SIG-M5 treated with dmso at 0.1 percent for 504 hours (cell line): ENCODE data around the gene RSAD1.
A peak's percentile ranks its signal among the peaks of the same experiment; 100 is the strongest.
"Not testable (repeated sequence)": the region's sequence is repeated elsewhere in the genome, so short reads cannot be mapped to it uniquely, and the experiment has no call there.

Experiments used
- DNase-seq: peaks from one replicate; lab custom pipeline; 2025; ENCODE audit not compliant: unreplicated experiment; lab: John Stamatoyannopoulos, UW

The RSAD1 gene

DNA sequence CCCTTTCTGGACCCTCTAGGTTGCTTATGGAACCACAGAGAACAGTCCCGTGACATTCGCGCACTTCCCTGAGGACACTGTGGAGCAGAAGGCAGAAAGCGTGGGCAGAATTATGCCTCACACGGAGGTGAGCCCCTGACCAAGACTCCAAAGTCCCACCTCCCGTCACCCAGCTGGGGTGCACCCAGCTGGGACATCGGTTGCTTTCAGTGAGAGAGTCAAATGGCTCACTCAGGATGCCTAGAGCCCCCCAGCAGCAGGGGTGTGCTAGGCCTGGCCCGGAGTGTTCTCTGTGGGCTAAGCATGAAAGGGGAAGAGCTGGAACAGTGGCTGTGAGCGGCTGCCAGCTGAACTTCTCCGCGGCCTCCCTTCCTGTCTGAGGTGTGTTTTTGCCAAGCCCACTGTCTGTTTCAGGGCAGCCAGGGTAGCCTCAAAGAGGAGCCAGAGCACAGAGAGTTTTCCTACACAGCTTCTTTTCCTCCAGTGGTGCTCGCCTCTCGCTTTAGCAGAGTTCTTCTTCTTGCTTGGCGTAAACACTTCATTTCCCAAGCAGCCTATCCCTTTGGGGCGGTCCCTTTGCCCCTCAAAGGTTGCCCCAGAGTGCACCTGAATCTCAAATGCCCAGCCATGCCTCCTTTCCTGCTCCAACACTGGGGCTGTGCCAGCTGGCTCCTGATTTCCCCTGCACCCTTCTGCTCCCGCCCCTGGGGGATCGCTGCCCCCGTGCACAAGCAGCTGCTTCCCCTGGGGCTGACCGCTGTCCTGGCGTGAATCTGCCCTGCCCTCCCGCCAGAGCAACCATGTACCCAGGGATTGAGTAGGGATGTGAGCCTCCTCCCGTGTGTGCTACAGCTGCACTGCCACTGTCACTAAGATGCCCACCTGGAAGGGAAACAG is 7.4 kb upstream of the RSAD1 start:
- DNase-seq: no peak

DNA sequence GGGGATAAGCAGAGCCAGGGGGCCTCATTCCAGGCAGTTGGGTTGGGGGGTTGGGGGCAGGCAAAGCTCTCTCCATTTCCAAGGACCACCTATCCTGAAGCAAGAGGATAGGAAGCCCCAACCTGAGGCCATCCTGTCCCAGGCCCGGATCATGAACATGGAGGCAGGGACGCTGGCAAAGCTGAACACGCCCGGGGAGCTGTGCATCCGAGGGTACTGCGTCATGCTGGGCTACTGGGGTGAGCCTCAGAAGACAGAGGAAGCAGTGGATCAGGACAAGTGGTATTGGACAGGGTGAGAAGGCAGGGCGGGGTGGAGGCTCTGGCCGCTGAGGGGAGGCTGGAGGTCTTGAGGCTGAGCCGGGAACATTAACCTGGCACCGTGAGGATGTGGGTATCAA is 6.4 kb upstream of the RSAD1 start:
- DNase-seq: no peak

DNA sequence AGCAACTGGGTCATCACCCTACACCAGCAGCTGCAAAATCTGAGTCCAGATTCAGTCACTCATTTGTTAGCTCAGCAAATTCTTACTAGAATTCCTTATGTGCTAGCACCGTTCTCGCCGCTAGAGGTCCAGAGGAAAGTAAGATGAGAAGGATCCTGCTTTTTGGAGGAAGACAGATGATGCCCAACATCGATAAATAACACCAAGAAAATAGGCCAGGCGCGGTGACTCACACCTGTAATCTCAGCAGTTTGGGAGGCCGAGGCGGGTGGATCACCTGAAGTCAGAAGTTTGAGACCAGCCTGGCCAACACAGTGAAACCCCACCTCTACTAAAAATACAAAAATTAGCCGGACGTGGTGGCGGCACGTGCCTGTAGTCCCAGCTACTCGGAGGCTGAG is 5.9 kb upstream of the RSAD1 start:
- peak; percentile 31 for DNase-seq

DNA sequence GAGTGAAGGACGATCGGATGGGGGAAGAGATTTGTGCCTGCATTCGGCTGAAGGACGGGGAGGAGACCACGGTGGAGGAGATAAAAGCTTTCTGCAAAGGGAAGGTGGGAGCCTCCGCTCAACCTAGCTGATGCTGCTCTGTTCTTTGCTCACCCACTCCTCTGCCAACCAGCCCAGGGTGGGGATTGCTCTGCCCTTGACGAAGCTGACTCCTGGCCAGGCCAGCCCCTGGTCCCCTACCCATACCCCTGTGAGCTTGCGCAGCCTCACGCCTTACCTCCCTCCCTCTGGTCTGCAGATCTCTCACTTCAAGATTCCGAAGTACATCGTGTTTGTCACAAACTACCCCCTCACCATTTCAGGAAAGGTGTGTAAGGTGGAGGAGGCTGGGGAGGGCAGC is 4.8 kb upstream of the RSAD1 start:
- DNase-seq: no peak

DNA sequence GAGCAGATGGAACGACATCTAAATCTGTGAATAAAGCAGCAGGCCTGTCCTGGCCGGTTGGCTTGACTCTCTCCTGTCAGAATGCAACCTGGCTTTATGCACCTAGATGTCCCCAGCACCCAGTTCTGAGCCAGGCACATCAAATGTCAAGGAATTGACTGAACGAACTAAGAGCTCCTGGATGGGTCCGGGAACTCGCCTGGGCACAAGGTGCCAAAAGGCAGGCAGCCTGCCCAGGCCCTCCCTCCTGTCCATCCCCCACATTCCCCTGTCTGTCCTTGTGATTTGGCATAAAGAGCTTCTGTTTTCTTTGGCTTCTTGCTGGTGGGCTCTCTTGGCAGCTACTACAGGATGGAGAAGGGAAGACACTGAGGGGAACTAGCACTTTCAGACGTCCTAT is 4.1 kb upstream of the RSAD1 start:
- no peak for DNase-seq

DNA sequence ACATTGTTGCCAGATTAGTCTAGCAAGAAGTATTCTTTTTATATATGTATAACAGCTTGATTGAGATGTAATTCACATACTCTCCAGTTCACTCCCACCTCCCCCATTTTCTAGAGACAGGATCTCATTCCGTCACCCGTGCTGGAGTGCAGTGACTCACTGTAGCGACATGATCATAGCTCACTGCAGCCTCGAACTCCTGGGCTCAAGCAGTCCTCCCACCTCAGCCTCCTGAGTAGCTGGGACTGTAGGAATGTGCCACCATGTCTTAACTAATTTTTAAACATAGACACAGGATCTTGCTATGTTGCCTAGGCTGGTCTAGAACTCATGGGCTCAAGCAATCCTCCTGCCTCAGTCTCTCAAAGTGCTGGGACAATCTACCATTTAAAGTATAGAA is 3.3 kb upstream of the RSAD1 start:
- no peak for DNase-seq

DNA sequence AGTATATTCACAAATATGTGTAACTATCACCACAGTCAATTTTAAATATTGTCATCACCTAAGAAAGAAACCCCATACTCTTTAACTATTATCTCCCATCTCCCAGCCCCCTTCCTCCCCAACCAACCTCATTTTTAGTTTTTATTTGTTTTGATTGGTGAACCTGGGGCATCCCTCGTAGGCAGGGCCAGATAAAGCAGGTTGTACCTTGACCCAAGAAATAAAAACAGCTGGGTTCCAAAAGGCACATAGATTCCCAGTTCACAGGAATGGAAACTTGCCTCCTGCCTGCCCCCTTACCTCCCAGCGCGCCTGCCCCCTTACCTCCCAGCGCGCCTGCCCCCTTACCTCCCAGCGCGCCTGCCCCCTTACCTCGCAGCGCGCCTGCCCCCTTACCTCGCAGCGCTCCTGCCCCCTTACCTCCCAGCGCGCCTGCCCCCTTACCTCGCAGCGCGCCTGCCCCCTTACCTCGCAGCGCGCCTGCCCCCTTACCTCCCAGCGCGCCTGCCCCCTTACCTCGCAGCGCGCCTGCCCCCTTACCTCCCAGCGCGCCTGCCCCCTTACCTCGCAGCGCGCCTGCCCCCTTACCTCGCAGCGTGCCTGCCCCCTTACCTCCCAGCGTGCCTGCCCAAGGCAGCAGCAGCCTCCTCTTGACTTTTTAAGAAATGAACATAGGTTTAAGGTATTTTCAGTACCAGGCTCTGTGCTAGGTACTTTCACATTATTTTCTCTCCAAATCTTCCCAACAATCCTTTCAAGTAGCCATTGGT is 2.7 kb upstream of the RSAD1 start:
- not testable (repeated sequence) for DNase-seq

DNA sequence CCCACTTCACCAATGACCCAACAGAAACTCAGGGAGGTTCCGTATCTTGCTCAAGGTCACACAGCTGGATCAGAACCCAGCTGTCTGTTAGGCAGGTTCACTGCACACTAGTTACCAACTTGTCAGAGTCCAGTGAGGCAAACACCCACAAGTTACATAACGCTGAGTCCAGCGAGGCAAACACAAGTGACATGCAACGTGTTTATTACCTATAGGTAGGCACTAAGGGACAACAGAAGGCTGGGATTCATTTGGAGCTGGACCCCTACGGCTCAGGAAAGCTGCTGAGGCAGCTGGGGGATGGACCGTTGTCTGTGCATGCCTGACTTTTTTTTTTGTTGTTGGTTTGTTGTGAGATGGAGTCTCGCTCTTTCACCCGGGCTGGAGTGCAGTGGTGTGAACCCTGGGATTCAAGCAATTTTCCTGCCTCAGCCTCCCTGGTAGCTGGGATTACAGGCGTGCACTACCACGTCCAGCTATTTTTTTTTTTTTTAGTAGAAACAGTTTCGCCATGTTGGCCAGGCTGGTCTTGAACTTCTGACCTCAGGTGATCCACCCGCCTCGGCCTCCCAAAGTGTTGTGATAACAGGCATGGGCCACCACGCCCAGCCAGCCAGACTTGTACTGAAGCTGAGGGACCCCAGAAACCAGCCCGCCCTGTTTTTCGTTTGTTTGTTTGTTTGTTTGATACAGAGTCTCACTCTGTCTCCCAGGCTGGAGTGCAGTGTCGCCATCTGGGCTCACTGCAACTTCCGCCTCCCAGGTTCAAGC is 1.9 kb upstream of the RSAD1 start:
- no peak for DNase-seq

DNA sequence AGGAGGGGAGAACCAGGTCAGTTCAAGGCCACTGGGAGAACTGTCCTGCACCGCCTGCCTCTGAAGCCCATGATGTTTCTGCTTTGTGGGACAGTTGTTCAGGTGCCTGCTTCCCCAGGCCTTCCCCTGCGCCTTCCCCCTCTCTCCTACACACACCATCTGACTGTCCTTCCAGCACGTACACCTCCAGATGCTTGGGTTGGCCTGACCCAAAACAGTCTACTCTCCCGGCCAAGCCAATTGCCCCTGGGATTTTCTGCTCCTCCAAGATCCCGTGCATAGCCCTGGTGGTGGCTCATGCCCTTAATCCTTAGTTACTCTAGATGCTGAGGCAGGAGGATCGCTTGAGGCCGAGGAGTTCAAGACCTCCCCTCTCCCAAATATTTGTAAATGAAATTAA is 684 bp upstream of the RSAD1 start:
- DNase-seq: no peak

DNA sequence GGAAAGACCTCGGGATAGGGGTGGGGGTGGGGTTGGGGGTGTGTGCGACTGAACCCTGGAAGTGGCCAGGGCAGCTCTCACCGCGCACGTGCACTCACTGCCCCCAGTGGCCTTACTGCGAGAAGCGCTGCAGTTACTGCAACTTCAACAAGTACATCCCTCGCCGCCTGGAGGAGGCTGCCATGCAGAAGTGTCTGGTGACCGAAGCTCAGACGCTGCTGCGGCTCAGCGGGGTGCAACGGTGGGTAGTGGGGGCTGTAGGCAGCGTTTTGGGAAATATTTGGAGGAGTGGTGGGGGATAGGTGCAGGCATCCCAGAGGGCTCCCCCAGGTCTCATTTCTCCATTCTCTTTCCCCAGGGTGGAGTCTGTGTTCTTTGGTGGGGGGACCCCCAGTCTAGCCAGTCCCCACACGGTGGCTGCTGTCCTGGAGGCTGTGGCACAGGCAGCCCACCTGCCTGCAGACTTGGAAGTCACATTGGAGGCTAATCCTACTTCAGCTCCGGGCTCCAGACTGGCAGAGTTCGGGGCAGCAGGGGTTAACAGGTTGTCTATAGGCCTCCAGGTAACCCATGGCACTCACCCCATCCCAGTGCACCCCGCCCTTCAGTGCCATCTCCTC is 972 bp downstream of the RSAD1 start:
- DNase-seq: peak; percentile 85

DNA sequence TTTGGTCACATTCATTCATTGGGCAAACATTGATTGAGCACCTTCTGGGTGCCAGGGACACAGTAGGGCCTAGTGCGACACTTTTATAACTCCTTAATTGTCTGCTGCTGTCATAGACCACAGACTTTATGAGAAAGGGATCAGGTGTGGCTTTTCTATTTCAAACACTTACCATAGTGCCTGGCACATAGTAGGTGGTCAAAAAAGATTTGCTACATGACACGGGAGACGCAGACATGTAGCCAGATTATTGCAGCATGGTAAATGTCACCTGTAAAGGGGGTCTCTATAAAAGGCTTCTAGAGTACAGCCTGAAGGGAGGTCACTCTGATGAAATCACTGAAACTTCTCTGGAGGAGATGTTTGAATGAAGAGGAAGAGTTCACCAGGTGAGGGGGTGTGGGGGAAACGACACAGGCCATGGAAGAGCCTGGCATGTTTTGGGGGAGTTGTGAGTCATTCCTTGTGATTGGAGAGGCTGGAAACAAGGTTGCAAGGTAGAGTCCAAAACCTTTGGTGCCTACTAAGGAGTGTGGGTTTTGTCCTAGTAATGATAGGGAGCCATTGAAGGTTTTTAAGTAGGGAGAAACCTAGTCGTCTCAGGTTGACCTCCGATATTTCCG is 1.6 kb downstream of the RSAD1 start:
- no peak for DNase-seq

DNA sequence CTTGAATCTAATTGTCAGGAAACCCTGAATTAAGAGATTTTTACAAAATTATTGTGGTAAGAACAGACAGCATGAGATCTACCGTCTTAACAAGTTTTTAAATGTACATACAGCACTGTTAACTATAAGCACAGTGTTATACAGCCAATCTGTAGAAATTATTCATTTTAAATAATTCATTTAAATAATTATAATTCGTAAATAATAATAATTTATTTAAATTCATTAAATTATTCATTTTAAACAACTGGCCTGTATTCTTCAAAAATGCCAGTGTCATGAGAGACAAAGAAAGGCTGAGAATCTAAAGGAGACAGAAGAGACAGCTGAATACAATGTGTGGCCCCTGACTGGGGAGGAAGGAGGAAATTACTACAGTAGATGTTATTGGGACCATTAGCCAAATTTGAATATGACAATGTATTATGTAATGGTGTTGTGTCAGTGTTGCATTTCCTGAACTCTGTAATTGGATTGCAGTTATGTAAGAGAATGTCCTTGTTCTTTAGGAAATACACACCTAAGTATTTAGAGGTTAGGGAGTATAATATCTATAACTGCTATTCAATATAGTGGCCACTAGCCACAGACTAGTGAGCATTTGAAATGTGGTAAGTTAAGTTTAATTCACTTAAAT is 2.3 kb downstream of the RSAD1 start:
- DNase-seq: peak; percentile 64

DNA sequence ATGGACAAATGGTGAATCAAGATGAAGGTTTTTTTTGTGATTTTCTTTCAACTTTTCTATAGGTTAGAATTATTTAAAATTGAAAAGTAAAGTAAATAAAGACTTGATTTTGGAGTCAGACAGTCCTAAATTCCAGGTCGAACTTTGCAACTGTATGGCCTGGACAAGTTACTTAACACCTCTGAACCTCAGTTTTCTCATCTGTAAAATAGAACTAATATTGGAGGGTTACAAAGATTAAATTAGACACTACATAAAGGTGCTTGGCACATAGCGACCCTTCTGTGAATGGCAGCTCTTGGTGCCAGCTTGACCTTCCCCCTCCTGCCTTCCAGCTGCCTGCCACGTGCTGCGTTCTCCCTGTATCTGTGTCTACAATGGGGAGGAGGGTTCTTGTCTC is 3.0 kb downstream of the RSAD1 start:
- DNase-seq: no peak

DNA sequence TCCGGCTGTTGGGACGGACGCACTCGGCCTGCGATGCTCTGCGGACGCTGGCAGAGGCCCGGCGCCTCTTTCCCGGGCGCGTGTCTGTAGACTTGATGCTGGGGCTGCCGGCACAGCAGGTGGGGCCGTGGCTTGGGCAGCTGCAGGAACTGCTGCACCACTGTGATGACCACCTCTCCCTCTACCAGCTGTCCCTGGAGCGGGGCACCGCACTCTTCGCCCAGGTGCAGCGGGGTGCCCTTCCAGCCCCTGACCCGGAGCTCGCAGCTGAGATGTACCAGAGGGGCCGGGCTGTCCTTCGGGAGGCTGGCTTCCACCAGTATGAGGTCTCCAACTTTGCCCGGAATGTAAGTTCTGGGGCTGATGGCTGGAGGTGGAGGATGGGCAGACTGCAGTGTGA is 3.5 kb downstream of the RSAD1 start:
- no peak for DNase-seq

DNA sequence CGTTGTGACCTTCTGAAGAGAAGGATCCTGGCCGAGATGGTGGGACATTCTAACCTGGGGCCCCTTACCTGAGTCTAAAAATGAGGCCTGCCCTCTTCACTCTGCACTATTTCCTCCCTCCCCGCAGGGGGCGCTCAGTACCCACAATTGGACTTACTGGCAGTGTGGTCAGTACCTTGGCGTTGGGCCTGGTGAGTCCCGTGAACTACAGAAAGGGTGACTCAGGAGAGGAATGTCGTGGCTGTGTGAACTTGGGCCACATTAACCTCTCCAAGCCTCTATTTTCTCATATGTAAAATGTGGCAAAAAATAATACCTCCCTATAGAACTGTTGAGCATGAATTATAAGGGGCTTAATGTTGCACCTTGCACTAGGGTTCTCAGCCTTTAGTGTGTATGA is 3.9 kb downstream of the RSAD1 start:
- peak; percentile 79 for DNase-seq

DNA sequence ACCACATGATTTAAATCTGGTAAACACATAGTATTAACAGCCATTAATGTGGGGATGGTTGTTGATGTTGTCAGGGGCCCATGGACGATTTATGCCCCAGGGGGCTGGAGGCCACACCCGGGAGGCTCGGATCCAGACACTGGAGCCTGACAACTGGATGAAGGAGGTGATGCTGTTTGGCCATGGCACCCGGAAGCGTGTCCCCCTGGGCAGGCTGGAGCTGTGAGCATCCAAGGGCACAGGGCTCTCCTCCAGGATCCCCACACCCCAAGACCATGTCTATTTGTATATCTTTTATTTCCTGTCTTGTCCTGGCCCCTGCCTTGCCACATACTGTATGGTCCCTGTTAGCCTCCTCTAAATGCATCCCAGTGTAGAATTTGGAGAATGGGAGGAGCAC is 4.6 kb downstream of the RSAD1 start:
- no peak for DNase-seq

DNA sequence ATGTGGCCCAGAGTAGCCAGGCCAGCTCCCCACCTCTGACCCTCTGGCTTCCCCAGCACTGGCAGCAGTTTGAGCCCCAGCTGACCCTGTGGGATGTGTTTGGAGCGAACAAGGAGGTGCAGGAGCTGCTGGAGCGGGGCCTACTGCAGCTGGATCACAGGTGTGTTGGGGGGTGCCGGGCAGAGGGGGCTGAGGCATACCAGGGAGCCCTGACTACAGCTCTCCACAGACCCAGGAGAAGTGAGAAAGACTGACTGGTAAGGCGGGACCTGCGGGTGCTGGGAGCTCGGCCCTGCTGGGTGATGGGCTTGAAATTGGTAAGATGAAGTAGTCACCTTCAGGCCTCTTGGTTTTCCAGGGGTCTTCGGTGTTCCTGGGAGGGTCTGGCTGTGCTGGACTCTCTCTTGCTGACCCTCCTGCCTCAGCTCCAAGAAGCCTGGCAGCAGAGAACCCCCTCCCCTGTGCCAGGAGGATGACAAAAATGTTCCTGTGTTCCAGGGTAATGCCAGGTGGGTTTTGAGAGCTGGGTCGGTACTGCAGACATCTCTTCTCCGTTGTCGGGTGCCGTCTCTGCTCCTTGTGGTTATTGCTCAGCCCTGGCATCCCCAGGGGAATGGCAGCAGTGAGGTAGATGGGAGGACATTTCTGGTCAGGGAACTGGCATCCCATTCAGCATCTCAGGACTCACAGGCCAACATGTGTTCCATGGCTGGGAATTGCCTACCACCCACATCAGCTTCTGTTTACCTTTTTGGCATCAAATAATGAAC is 5.9 kb downstream of the RSAD1 start:
- DNase-seq: no peak

DNA sequence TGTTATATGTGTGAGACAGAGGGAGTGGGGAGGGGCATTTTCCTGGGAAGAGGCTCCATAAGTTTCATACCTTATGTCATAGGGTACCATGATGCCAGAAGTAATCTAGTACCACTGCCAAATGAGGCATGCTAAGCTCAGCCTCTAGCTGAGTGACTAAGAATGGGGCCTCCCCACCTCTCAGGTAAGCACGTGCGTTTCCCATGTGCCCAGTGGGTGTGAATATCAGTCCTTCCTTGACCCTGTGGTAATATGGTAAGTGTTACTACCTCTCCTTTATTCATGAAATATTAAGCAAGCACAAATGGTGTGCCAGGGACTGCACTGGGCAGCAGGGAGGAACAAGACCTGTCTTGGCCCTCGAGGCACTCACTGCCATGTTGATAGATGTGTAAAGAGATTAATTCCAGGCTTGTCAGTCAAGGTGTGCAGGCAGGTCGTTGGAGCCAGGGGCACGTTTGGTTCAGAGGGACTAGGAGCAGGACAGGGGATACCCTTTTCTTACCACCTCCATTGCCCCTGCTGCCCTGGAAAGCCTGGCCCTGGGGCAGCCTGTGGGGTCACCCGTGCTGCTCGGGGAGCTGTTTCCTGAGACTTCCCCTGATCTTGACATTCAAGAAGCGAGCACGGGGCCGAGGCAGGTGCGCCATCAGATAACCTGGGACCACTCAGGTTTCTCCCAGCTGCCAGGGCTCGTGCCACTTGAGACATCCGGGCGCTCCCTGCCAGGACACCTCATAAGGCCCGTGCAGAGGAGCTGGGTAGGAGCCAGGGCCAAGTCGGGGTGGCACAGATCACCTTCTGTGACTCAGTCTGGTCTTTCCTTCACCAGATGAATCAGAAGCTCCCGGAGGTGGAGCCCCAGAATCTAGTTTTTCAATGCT is 8.8 kb downstream of the RSAD1 start:
- no peak for DNase-seq

DNA sequence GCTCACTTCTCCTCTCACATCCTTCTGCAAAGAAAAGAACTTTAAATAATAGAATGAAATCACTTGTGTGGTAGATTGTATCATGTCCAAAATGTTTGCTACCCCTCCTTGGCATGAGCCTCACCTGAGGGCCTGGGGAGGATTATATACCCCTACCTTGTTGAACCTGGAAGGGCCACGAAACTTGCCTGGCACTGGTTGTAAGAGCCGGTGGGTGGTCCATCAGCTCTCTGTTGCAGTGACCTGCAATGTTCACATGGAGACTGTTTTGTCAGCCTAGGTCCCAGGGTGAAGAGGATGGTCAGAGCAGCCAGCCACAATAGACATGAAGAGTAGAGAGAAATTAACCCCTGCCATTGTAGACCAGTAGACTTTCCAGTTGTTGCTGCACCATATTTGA is 10.2 kb downstream of the RSAD1 start:
- DNase-seq: no peak
